HG03571 (cell line): ENCODE results near the gene RRH.
"Not testable (repeated sequence)": the region's sequence is repeated elsewhere in the genome, so short reads cannot be mapped to it uniquely, and the experiment has no call there.

Experiments used
- ATAC-seq: cut with Tn5 transposase; IDR thresholded peaks from one replicate; pipeline ENCODE4 v1.9.1; 2021; ENCODE audit not compliant: unreplicated experiment

Gene RRH

DNA sequence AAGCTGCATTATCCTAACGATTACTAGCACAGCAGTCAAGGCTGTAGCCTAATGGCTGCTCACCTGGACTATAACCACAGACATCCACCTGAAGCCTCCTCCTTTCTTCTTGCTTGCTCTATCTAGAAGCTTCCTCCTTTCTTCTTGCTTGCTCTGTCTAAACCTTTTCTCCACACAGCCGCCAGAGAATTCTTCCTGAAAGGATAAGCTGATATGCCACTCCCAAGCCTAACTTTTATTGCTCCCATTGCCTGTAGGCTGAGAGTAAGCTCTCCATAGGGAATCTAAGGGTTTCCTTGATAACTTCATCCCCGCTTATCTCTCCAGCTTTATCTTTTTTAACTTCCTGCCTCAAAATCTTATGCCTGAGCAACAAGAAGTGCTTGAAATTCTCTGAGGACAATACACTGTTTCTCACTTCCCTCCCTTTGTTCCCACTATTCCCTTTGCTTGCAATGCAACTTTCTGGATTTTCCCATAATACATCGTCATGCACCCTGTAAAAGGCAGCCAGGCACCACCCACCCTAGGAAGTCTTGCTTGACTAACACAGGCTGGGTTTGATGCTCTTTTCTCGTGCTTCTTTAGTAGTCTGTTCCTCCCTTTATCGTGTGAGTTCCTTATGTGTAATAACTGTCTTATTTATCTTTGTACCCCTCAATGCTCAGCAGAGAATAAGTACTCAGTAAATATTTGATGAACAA is 18.8 kb downstream of the RRH start:
- ATAC-seq, result no peak

DNA sequence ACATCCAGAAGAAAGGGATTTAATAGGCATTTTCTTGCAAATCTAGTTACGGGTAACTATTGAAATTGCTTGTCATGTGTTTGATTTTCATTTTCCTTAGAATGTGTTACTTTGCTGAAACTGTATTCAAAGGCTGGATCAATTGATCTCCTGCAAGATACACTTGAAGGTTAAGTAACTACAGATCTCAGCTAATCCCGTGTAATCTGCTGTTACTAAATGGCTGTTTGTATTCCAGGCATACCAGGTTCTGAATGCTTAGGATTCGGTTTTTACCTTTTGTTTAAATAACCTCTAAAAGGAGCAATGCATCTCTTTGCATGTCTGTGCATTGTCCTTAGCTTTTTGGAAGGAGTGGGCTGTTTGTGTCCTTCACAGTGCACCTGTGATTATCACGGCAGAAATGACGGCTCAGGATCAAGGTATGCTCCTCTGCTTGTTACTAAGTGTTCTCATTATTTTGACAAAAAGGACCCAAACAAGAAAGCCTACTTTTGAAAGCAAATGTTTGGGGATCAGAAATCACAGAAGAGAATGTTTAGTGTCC is 20.2 kb downstream of the RRH start, which contains the start of gene LRIT3:
Gene LRIT3, plus strand, starts transcription at position 212 of the 547 bp plus-strand sequence. Its CDS starts 95 bp downstream, at position 307.
- ATAC-seq, result no peak

DNA sequence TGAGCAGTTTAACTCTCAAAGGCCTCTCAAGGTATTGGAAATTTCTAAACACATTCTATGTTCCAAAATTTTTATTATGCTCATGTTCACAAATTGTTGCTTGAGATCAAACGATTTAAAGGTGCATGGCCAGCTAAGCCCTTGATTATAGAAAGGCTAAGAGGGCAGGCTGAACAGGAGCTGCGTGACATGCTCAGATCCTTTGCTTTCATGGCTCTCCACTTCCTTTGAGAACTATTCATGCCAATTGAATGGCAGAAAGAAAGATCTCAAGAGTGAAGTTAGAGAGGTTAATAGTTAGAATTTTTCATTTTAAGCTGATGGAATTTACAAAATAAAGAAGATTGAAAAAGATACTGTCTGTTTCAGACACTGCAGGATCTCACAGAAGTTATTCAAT is 20.7 kb downstream of the RRH start:
- no peak for ATAC-seq

DNA sequence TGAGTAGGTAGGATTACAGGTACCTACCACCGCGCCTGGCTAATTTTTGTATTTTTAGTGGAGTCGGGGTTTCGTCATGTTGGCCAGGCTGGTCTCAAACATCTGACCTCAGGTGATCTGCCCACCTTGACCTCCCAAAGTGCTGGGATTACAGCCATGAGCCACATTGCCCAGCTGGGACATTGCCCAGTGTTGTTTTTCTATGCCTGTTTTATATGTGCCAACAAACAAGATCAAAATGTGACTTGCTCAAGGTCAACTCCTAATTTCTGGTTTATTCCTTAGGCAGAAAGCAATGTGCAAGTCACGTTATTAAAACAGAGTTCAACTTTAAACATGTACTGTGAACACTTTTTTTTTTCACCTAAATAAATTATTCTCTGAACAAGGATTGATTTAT is 22.8 kb downstream of the RRH start:
- ATAC-seq, result no peak

DNA sequence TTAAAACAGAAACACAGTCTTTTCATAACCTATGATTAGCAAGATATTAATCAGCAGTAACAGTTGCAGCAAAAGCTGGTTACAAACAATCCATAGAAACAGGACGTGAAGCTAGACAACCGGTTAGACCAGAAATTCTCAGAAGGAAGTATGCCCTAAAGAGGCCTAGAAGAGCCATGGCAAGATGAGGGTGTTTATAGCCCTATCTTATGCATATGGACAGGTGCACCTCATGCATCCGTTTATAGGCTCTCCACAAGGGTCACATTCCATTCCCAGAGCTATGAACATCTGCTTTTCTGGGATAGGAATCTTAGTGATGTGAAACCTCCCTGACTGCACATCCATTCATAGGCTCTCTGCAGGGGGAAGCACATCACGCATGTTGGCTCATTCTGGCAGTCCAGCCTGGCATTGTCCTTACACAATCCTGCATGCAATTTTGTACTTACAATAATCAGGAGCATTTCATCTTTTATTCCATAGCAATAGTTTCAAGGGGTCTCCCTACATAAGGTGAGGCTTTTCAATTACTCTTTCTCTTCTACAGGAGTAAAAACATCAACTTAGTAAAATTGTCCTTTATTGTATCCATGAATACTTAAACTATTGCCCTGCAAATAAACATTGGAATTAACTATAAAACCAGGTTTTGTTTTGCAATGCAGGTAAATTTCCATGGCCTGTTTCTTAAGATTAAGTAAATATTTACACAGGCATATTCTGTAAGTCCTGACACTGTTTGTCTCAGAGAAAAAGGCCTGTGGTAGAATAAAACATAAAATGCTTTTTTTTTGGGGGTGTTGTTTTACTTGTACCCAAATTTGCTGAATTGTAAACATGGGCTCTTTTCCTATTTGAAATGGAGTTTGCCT is 31.9 kb downstream of the RRH start:
- not testable (repeated sequence) for ATAC-seq

DNA sequence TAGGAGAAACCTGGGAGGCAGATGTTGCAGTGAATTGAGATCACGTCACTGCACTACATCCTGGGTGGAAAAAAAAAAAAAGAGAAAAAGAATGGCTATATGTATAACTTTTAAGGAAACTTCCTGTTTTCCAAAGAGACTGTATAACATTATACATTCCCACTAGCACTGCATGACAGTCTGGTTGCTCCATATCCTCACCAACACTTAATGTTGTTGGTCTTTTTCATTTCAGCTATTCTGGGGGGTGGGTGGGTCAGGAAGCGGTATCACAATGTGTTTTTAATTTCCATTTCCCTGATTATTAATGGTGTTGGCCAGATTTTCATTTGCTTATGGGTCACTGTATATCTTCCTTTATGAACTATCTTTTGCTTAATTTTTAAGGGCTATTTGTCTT is 33.5 kb downstream of the RRH start:
- ATAC-seq, result no peak

DNA sequence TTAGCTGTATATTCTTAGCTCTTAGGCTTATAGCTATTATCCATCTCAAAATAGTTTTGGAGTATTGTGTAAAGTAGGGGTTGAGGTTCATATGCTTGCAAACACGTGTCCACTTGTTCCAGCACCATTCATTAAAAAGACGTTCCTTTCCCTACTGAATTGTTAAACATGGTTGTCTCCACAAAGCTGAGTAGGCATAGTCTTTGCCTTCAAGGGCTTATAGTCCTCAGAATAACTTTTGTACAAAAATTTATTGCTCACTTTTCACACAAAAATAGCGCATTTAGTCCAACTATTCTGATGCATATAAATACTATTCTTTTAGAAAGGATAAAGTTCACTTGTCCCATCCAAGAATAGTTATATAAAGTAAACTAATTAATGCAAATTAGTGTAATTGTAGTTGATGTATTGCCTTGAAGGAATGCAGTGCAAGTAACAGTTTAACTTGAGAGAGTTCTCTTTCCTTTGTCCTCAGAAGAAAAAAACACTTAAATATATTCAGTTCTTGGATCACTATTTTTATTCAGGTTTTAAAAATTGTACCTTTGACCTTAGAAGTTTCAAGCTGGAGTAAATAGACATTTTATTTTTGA is 34.2 kb downstream of the RRH start:
- ATAC-seq, result no peak

DNA sequence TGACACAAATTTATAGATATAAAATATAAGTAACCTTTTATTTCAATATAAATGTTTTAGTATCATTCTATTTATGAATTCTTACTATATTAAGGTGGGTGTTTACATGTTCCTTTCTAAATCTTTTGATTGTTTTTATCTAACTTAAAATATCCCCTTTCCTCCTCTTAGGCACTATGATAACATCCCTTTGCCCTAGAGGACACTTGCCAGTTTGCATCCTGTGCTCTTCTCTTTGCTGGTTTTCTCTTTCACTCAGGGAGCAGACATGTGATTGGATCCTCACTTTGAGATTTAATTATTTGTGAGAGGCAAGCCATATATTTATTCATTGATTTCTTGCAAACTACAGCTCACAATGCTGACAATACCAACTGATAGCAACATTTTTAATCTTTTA is 36.4 kb downstream of the RRH start:
- no peak for ATAC-seq

DNA sequence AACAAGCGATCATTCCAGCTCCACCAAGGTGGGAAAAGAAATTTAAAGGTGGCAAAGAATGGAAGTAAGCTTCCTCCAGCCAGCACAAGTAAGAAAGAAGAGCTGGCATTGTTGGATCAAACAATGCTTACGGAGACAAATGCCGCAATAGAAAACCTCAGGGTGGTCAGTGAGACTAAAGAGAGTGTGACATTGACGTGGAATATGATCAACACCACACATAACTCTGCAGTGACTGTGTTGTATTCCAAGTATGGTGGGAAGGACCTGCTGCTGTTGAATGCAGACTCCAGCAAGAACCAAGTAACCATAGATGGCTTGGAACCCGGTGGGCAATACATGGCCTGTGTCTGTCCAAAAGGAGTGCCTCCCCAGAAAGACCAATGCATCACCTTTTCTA is 42.3 kb downstream of the RRH start:
- ATAC-seq, result no peak

DNA sequence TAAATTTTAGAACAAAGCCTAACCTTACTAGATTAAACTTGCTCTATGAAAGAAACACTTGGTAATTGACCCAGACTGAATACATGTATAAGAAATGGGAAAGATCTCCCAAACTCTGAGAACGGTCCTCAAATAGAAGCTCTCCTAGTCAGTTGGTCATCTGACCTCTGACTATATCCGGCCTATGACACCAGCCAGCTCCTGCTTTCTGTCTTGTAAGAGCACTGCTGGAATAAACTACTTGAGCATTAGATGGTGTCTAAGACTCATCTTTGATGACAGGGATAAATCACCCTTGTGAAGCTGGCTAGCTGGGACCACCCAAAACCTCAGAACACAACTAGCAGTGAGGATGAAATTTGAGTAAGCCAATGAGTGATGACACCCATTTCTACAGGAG is 44.3 kb downstream of the RRH start:
- ATAC-seq, result no peak

DNA sequence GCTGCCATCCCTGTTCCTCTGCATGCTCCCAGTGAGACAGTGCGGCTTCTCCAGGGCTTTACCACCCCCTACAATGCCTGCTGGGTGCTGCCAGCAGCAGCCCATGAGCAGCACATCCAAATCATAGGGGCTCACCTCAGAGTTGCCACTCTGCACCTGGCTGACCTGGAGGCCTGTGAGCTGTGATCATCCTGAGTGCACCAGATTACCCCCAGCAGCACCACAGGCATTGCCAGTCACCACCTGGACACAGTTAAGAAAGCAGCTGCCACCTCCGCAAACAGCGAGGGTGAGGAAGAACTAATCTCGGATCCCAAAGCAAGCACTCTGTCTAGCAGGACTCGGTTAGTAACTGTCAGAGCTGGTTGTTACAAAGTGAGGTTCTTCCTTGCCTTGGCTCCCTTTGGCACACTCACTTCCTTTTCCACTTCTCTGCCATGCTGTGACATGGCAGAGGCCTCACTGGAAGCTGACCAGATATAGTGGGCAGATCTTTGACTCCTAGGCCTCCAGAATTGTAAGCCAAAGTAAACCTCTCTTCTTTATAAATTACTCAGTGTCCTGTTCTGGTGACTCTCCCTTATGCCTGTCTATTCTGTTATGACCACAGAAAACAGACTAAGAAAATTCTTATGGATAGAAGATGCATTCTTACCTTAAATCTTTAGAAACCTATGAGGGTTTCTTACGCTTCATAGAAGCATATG is 45.3 kb downstream of the RRH start:
- ATAC-seq, result no peak

DNA sequence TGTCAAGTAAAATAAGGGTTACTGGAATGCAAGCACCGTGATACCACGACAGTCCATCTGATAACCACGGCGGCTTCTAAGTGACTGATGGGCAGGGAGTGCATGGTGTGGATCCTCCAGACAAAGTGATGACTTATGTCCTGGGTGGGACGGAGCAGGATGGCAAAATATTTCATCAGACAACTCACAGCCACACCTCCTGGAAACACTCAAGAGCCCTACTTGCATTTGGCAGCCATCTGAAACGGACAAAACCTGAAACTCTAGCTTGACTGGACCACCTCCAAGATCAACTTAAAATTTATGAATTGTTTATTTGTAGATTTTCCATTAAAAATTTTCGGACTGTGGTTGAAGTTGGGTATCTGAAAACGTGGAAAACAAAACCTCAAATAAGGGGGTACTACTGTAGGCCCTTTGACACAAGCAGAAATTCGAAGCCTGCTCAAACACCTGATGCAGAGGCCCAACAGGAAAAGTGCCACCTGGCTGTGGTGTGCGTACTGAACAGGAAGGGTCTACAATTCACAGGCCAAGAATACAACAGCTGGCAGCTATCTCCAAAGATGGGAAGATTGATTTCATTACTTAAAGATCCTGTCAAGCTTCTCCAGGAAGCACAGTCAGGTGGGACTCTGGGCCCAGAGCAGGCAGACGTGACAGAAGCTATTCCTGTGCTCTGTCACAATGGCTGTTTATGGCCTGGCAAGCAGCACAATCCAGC is 46.2 kb downstream of the RRH start:
- ATAC-seq, result no peak

DNA sequence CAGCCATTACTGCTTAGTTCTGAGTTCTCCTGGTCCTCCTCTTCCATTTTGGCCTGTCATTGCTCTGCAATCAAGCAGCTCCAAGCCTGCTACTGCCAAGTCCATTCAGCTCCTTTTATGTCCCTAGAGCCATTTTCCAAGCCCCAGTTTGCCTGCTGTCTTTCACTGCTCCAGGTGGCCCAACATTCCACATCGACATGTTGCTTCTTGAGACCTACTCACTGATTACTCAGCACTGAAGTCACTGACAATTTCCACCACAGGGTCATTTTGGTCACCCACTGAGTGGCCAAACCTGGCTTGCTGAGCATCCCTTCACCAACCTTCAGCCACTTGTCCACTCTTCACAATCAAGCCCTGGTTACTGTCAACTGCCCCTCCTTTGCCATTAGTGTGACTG is 47.3 kb downstream of the RRH start:
- ATAC-seq, result no peak

DNA sequence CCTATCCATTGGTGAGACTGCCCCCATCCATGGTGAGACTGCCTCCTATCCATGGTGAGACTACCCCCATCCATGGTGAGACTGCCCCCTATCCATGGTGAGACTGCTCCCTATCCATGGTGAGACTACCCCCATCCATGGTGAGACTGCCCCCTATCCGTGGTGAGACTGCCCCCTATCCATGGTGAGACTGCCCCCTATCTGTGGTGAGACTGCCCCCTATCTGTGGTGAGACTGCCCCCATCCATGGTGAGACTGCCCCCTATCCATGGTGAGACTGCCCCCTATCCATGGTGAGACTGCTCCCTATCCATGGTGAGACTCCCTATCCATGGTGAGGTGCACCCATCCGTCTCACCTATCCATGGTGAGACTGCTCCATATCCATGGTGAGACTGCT is 47.8 kb downstream of the RRH start:
- ATAC-seq, result not testable (repeated sequence)

DNA sequence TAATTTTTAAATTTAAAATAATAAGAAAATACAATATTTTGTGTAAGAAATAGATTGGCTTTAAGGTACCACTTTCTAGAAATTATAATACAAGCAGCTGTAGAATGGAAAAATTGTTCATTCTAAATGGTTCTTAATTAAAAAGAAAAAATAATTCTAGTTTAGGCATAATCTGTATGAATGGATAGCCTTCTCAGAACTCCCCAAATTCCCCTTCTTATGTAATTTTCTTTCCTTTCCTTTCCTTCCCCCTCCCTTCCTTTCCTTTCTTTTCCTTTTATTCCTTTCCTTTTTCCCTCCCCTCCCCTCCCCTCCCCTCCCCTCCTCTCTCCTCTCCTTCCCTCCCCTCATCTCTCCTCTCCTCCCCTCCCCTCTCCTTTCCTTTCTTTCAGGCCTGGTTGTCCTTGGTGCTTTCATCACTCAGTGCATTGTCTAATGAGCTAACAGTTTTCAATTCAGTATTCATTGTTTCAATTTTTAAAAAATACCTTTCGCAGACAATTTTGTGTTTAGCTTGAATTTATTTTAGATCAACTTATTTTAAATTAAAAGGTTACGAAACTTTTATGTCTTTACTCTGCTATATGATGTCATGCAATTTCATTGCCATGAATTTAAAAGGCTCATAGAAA is 49.0 kb downstream of the RRH start:
- no peak for ATAC-seq

DNA sequence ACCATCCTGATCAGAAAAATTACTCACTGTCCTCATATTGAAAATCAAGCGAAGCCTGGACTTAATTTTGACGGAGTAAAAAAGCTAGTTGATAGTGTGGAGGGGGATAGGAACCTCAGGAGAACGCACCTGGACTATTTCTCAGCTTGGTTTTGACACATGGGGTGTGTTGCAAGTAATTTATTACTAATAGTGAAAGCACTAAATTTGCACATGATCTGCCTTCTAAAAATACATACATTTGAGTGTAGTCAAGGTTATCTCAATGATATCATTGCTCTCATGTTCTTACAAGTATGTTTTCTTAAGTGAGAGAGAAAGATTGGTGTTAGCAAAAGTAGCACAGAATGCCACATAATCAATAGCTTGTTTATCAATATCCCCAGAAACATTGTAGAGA is 49.6 kb downstream of the RRH start:
- ATAC-seq, result no peak

DNA sequence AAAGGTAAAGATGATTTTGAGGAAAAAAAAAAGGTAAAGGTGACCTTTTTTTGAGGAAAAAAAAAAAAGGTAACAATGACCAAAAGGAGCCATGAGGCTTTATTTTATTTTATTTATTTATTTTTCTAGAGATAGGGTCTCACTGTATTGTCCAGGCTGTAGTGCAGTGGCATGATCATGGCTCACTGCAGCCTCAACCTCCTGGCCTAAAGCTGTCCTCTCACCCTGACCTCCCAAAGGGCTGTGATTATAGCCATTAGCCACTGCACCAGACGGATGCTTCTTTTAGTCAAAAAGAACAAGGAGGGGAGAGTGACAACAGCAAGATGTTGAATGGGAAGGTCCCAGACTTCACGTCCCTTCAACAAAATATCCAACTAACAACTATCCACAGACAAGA is 50.6 kb downstream of the RRH start:
- ATAC-seq, result no peak

DNA sequence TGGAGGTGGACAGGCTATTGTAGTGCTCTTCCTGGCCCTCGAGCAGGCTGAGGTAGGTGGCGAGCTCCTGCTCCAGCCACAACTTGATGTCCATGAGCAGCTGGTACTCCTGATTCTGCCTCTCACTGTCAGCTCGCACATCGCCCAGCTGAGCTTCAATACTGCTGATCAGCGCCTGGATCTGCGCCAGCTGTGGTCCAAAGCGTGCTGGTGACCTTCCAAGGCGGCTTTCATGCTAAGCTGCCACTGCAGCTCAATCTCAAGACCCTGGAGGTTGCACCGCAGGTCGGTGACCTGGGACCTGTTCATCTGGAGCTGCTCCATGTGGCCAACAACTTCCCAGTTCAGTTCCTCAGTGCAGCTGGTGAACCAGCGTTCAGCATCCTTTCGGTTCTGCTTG is 51.3 kb downstream of the RRH start:
- no peak for ATAC-seq

DNA sequence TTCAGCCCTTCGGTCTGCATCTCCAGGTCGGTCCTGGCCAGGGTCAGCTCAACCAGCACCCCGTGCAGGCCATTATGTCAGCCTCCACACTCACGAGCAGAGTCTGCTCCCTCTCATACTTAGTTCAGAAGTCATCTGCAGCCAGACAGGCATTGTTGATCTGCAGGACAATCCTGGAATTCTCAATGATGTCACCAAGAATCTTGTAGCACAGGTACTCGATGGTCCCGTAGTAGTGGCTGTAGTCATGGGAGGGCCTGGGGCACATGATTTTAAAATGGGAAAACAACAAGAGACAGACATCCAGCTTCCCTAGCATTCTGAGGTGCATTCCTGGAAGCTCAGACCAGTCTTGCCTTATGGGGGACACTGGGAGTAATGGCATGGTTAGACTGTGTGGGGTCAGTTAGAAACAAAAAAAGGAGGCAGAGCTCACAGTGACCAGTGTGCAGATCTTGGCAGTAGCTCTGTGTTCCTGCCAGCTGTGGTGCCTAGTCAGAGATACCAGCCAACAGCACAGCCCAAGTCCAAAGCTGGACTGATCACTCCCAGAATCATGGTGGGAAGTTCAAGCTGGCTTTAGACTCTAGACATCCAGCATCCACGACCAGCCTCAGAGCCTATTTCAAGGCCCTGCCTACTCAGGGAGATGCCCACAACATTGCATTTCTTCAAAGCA is 52.0 kb downstream of the RRH start:
- no peak for ATAC-seq
